Body of pancreas (tissue), 4 donors: ENCODE data around the gene ALCAM. TPM values are rescaled to one million over a fixed set of nuclear protein-coding genes. Genes with fewer than 3 reads are reported as not detected.

Source experiments
- ATAC-seq: fragments of 150-250 bp; one replicate; pipeline ENCODE4 v1.9.1; 2016
- DNase-seq, 4 donors: peaks; one replicate each; pipeline ENCODE4 v3.0.0-alpha.2; 2019
- H3K27ac ChIP-seq, 4 donors: fragments of 200-600 bp; sonication (generic); 1 replicate in 3 of 4; 2 replicates in 1 of 4; pipeline versions ENCODE4 v1.5.1 to v1.6.1; 2016 to 2019; ENCODE audit warnings: mild to moderate bottlenecking in 1 of 4, mixed read lengths in 1 of 4, moderate library complexity in 1 of 4
- H3K27me3 ChIP-seq, 2 donors: fragments of 200-600 bp; sonication (generic); one replicate each; pipeline ENCODE4 v1.6.0; 2016; ENCODE audit warnings: mild to moderate bottlenecking in 1 of 2
- H3K36me3 ChIP-seq, 2 donors: fragments of 200-600 bp; sonication (generic); replicated peaks in 1 of 2; 2 replicates each; pipeline ENCODE4 v1.5.1; 2016; ENCODE audit warnings: low read depth in 2 of 2; ENCODE audit not compliant: insufficient read depth in 1 of 2
- H3K4me1 ChIP-seq: fragments of 200-600 bp; sonication (generic); one replicate; pipeline ENCODE4 v1.6.0; 2016
- H3K4me3 ChIP-seq, 2 donors: fragments of 200-600 bp; sonication (generic); 1 replicate in 1 of 2; 2 replicates in 1 of 2; pipeline ENCODE4 v1.5.1; 2016 to 2019
- H3K9me3 ChIP-seq, 3 donors: fragments of 200-600 bp; sonication (generic); 1 replicate in 2 of 3; 2 replicates in 1 of 3; pipeline ENCODE4 v1.5.1; 2016
- POLR2A ChIP-seq, 3 donors: fragments of 450-650 bp; IDR thresholded peaks; one replicate each; pipeline ENCODE4 v1.6.1; 2016; ENCODE audit warnings: antibody characterized with exemption in 3 of 3, mild to moderate bottlenecking in 2 of 3
- WGBS, 2 donors: methylation state at CpG; one replicate each; pipeline ENCODE4 v1.1.5; 2017; 5-methylcytosine and 5-hydroxymethylcytosine counted together
- intact Hi-C: fragments of 100-400 bp; cut with DNase I; formaldehyde crosslinking; loops from one replicate; pipeline ENCODE4 v1.15.1; 2023
- total RNA-seq, 2 donors: library from RNA; depleted of rRNA; stranded (reverse); fragments of >200 nt; gene quantifications; one replicate each; pipeline ENCODE4 v1.1.0, GENCODE V29; 2016
- TF ChIP-seq, protein P1 (sequence below), 7 experiments: fragments of 450-650 bp in 4 of 7; fragments of 200-600 bp in 3 of 7; sonication (generic) in 3 of 7; IDR thresholded peaks; one replicate each; pipeline ENCODE4 v1.5.1; 2016 to 2019; ENCODE audit warnings: antibody characterized with exemption in 7 of 7

Gene ALCAM
- total RNA-seq, 2 donors from 2014 or later: 34.8 to 35.3 TPM

GRCh38 chr3:105503191-105503593, 136.5 kb downstream of the ALCAM start:
- ATAC-seq: peak; percentile 78
- no peaks in the 10 kb centered on the region for H3K27me3 ChIP-seq
- peaks cover 34% of the 10 kb centered on the region for H3K4me1 ChIP-seq
- H3K9me3 ChIP-seq: no peaks in the 10 kb centered on the region
- H3K4me3 ChIP-seq: no peak overlapping the region
- no peak overlapping the region for H3K27ac ChIP-seq
- 21 to 25% methylated on average over 3 of the region's 3 CpGs for WGBS, 2 donors
- H3K36me3 ChIP-seq: no peaks in the 10 kb centered on the region
- TF ChIP-seq, protein P1, sequence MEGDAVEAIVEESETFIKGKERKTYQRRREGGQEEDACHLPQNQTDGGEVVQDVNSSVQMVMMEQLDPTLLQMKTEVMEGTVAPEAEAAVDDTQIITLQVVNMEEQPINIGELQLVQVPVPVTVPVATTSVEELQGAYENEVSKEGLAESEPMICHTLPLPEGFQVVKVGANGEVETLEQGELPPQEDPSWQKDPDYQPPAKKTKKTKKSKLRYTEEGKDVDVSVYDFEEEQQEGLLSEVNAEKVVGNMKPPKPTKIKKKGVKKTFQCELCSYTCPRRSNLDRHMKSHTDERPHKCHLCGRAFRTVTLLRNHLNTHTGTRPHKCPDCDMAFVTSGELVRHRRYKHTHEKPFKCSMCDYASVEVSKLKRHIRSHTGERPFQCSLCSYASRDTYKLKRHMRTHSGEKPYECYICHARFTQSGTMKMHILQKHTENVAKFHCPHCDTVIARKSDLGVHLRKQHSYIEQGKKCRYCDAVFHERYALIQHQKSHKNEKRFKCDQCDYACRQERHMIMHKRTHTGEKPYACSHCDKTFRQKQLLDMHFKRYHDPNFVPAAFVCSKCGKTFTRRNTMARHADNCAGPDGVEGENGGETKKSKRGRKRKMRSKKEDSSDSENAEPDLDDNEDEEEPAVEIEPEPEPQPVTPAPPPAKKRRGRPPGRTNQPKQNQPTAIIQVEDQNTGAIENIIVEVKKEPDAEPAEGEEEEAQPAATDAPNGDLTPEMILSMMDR (IDR thresholded peaks at IDR 0.05): no peak
- no peak for TF ChIP-seq POLR2A (IDR thresholded peaks at IDR 0.05)
- intact Hi-C loops: no loop called here
- DNase-seq: no peak

DNA sequence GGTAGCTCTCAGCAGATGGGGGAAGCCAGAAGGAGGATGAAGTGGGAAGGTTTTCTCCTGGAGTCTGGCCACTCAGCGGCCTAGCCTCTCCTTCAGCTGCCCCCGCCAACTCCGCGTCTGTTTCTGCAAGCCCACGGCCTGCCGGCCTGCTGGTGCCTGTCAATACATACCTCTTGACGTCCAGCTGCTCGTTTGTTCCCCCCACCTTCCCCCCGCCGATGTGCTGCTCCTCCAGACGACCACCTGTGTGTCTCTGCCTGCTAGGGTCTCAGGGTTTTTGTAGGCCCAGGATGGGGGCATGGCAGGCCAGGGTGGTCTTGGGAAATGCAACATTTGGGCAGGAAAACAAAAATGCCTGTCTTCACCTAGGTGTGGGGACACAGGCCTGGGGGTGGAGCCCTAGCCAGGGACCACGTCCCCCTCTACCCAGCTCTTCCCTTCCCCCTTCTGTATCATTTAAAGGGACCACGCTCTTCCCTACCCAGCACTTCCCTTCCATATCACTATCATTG, 137.8 kb downstream of the ALCAM start:
- DNase-seq (no peak), ATAC-seq (no peak)
- Histone ChIP-seq H3K36me3 (no peaks in the 10 kb centered on the region), H3K4me1 (peaks cover 31% of the 10 kb centered on the region), H3K9me3 (no peaks in the 10 kb centered on the region), H3K27ac (no peak overlapping the region), H3K4me3 (no peak overlapping the region), H3K27me3 (no peaks in the 10 kb centered on the region)
- WGBS, 2 donors: 88 to 90% methylated on average over 13 of the region's 13 CpGs
- TF ChIP-seq POLR2A (IDR thresholded peaks at IDR 0.05): no peak
- TF ChIP-seq, protein P1 (IDR thresholded peaks at IDR 0.05): no peak
- intact Hi-C loops: no loop called here

- no peaks in the 10 kb centered on the region for H3K36me3 ChIP-seq
- DNase-seq (peak in 1 of 4 donors; percentile 4), ATAC-seq (no peak)
- intact Hi-C loops: no loop called here
- H3K4me1 ChIP-seq: peaks cover 28% of the 10 kb centered on the region
- no peaks in the 10 kb centered on the region for H3K9me3 ChIP-seq
- no peak overlapping the region for H3K4me3 ChIP-seq
- no peak overlapping the region for H3K27ac ChIP-seq
- WGBS, 2 donors: 69 to 77% methylated on average over 5 of the region's 5 CpGs
- TF ChIP-seq POLR2A (IDR thresholded peaks at IDR 0.05): no peak
- TF ChIP-seq, protein P1 (IDR thresholded peaks at IDR 0.05): no peak
- H3K27me3 ChIP-seq: no peaks in the 10 kb centered on the region
These were observed 138.5 kb downstream of the ALCAM start for GRCh38 chr3:105505170-105505569.

DNA sequence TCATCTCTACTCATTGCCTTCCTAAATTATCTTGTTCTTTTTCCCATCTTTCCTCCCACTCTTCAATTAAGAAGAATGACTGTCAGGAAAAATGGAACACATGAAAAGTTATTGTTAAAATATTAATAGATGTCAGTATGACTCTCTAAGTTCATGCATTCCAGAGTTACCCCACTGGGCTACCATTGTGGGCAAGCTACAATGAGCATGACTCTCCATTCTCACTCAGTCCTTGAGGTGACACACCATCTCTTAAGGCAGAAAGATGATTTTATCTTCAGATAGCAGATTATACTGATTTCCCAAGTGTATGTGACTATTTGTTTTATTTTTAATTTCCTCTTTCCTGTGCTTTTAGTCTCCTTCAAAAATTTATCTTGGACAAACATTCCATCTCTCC, 144.3 kb downstream of the ALCAM start:
- Histone ChIP-seq H3K9me3 (no peaks in the 10 kb centered on the region), H3K36me3 (no peaks in the 10 kb centered on the region), H3K27ac (no peak overlapping the region), H3K27me3 (no peaks in the 10 kb centered on the region), H3K4me1 (peaks cover 3% of the 10 kb centered on the region), H3K4me3 (no peak overlapping the region)
- DNase-seq (no peak), ATAC-seq (no peak)
- intact Hi-C loops: no loop called here
- TF ChIP-seq, protein P1 (IDR thresholded peaks at IDR 0.05): no peak
- TF ChIP-seq POLR2A (IDR thresholded peaks at IDR 0.05): no peak

GRCh38 chr3:105512061-105512460, 145.4 kb downstream of the ALCAM start:
- Histone ChIP-seq H3K27me3 (no peaks in the 10 kb centered on the region), H3K27ac (no peak overlapping the region), H3K4me3 (no peak overlapping the region), H3K4me1 (no peaks in the 10 kb centered on the region), H3K9me3 (no peaks in the 10 kb centered on the region), H3K36me3 (no peaks in the 10 kb centered on the region)
- DNase-seq: no peak
- ATAC-seq: no peak
- TF ChIP-seq, protein P1 (IDR thresholded peaks at IDR 0.05): no peak
- no peak for TF ChIP-seq POLR2A (IDR thresholded peaks at IDR 0.05)
- intact Hi-C loops: no loop called here
- WGBS, 2 donors: 81 to 86% methylated on average over 1 of the region's 1 CpG
